MM.1S (cell line): ENCODE measurements around the gene IL36B.

Experiments used
- CTCF ChIP-seq: fragments of 300-600 bp; sonication (generic); IDR thresholded peaks from 2 replicates; pipeline ENCODE4 v1.5.1; 2016; ENCODE audit warnings: antibody characterized with exemption, low read length, mixed read lengths
- EZH2phosphoT487 ChIP-seq: fragments of 300-600 bp; sonication (generic); IDR thresholded peaks from 2 replicates; pipeline ENCODE4 v1.6.1; 2018; ENCODE audit warnings: antibody characterized with exemption, low read length

DNA sequence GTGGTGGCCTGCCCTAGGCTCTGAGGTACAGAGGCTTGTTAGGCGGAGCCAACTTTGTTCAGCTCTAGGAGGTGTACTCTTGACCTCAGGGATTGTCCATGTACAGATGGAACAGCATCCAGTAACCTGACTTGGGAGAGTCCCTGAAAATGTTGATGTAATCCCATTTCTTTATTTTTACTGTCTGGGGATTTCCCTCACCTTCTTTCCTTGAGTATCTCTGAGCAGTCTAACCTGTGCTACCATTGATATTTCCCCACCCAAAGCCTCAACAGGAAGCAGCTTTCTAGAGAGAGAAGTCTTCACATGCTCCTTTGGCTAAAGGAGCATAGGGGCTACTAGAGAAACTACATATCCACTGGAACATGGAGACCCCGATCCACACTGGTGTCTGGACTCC, 37.0 kb downstream of the IL36B start:
- TF ChIP-seq CTCF (no peak), EZH2phosphoT487 (no peak)
